ENCODE measurements around the gene S1PR2.

DNA sequence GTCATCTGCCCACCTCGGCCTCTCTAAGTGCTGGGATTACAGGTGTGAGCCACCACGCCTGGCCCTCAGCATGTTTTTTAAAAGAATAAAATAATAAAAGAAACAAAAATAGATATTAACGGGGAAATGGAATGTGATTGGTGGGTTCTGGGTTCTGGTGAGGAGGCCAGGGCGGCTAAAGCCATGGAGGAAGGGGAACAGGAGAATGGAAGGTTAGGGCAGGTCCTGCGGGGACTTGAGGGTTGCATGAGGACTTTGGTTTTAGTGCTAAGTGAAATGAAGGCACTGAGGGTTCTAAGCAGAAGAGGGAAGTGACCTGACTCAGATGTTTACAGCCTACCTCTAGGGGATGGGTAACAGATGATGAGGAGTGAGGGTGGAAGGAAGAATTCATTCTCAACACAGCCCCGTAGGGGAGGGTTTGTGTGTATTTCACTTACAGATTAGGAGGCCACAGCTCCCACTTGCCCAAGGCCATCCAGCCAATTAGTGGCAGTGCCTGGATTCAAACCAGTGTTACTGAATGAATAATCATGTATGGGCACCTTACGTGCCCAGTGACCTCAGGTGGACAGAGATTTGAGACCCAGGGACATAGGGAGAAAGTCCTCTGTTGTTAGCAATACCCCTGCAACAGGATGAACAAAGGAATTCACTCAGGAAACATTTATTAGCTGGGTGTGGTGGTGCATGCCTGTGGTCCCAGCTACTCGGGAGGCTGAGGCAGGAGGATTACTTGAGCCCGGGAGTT is 14.2 kb upstream of the S1PR2 start:
- TF ChIP-seq, protein P1, sequence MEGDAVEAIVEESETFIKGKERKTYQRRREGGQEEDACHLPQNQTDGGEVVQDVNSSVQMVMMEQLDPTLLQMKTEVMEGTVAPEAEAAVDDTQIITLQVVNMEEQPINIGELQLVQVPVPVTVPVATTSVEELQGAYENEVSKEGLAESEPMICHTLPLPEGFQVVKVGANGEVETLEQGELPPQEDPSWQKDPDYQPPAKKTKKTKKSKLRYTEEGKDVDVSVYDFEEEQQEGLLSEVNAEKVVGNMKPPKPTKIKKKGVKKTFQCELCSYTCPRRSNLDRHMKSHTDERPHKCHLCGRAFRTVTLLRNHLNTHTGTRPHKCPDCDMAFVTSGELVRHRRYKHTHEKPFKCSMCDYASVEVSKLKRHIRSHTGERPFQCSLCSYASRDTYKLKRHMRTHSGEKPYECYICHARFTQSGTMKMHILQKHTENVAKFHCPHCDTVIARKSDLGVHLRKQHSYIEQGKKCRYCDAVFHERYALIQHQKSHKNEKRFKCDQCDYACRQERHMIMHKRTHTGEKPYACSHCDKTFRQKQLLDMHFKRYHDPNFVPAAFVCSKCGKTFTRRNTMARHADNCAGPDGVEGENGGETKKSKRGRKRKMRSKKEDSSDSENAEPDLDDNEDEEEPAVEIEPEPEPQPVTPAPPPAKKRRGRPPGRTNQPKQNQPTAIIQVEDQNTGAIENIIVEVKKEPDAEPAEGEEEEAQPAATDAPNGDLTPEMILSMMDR (IDR thresholded peaks at IDR 0.05; ENCODE audit: low read depth, low read length), result no peak
- TF ChIP-seq MYC (IDR thresholded peaks at IDR 0.05; ENCODE audit: low read depth, low read length) (no peak), POLR2A (IDR thresholded peaks at IDR 0.05; ENCODE audit: extremely low read depth, insufficient read length) (no peak)
